ENCODE data around the gene ALPP.
"Not testable (repeated sequence)": the region's sequence is repeated elsewhere in the genome, so short reads cannot be mapped to it uniquely, and the experiment has no call there.

The ALPP gene

DNA sequence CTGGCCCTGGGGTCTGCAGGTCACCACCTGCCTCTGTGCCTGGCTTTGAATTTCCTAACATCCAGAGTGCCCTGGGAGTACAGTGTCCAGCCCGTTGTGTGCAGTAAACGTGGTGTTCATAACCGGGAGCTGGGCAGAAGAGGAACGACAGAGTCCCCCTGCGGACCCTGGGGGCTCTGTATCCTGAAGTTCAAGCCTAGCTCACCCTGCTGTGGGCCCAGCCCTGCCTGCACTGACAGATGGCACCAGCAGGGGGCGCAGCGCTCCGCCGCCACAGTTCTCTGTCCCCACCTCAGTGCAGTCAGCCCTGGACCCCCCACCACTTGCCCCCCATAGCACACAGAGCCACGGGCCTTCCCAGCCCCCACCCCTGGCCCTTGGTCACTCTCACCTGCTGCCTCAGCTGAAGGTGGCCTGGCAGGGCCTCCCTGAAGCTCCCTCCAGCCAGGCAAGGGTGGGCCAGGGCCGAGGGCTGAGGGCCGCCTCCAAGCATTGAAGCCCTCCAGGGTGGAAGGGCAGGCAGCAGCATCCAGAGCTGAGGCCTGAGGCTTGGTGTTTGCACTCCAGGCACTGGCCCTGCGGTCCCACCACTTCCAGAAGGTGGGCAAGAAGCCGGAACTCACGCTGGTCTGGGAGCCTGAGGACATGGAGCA is 43.2 kb upstream of the ALPP start:
- not testable (repeated sequence) for DNase-seq (ENCODE audit: low read depth); H3K4me3 ChIP-seq (ENCODE audit: control insufficient read depth, low read depth, low read length)
- TF ChIP-seq, protein P1, sequence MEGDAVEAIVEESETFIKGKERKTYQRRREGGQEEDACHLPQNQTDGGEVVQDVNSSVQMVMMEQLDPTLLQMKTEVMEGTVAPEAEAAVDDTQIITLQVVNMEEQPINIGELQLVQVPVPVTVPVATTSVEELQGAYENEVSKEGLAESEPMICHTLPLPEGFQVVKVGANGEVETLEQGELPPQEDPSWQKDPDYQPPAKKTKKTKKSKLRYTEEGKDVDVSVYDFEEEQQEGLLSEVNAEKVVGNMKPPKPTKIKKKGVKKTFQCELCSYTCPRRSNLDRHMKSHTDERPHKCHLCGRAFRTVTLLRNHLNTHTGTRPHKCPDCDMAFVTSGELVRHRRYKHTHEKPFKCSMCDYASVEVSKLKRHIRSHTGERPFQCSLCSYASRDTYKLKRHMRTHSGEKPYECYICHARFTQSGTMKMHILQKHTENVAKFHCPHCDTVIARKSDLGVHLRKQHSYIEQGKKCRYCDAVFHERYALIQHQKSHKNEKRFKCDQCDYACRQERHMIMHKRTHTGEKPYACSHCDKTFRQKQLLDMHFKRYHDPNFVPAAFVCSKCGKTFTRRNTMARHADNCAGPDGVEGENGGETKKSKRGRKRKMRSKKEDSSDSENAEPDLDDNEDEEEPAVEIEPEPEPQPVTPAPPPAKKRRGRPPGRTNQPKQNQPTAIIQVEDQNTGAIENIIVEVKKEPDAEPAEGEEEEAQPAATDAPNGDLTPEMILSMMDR (IDR thresholded peaks at IDR 0.05; ENCODE audit: control insufficient read depth, insufficient read depth, low read depth, low read length, missing control alignments), result peak; percentile 58

DNA sequence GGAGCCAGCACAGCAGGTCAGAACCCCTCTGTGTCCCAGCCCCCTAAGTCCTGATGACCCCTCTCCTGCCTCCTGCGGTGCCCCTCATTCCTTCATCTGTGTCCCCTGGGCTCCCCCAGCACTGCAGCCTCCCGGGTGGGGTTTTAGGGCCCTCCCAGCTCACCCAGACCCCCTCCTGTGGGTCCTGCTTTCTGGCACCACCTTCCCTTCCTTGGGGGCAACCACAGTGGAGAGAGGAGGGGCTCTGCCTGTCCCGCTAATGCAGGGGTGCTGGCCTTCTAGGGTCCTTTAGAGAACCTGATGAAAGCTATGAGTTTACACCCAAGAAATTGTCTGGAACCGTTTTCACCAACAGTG is 42.7 kb upstream of the ALPP start:
- no peak for DNase-seq (ENCODE audit: low read depth)
- TF ChIP-seq, protein P1 (IDR thresholded peaks at IDR 0.05; ENCODE audit: control insufficient read depth, insufficient read depth, low read depth, low read length, missing control alignments), result no peak
- H3K4me3 ChIP-seq (ENCODE audit: control insufficient read depth, low read depth, low read length), result no peak overlapping the region

DNA sequence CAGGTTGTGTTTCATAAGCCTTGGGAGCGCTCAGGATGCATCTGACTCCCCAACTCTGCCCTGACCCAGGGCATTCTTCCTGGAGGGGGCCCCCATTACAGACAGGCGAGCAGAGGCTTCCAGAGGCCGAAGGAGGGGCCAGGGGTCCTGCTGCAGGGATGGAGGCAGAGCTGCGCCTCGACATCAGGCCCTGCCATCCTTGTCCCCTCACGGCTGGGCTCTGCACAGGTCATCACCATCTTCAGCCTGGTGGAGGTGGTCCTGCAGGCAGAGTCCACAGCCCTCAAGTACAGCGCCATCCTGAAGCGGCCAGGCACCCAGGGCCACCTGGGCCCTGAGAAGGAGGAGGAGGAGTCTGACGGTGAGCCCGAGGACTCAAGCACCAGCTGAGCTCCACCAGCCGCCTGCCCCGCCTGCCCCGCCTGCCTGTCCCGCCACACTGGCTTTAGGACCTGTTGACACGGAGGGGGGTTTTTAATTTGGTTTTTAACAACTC is 42.3 kb upstream of the ALPP start:
- no peak for DNase-seq (ENCODE audit: low read depth)
- TF ChIP-seq, protein P1 (IDR thresholded peaks at IDR 0.05; ENCODE audit: control insufficient read depth, insufficient read depth, low read depth, low read length, missing control alignments), result no peak
- no peak overlapping the region for H3K4me3 ChIP-seq (ENCODE audit: control insufficient read depth, low read depth, low read length)

DNA sequence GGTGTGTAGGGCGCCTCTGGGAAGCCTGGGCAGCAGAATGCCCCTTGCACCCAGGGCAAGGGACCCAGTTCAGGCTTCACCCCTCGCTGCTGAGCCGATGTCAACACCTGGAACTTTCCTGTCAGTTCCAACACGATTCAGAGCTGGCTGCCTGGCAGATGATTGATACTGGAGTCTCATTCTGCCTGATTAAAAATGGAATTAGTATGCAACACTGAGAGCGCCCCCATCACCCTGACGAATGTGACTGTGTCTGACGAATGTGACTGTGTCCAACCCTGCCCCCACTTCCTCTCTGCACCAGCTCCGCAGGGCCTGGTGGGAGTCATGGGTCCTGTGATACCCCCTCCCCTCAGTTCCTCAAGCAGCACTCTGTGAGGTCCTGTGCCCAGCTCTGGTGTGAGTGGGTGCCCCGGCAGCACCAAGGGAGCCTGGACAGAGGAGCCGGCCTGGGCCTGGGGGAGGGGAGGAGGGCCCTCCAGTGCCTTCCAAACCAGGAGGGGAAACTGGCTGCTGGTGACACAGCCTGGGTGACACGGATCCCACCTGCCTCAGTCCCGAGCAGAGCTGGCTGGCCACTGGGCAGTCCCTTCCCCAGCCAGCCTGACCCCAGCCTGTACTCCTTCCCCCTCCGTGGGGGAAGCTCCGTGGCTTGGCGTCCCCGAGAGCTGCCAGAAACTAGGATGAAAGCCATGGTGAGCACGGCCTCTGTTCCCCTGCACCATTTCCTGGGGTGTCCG is 41.4 kb upstream of the ALPP start:
- TF ChIP-seq, protein P1 (IDR thresholded peaks at IDR 0.05; ENCODE audit: control insufficient read depth, insufficient read depth, low read depth, low read length, missing control alignments), result no peak
- DNase-seq (ENCODE audit: low read depth), result no peak
- no peak overlapping the region for H3K4me3 ChIP-seq (ENCODE audit: control insufficient read depth, low read depth, low read length)

DNA sequence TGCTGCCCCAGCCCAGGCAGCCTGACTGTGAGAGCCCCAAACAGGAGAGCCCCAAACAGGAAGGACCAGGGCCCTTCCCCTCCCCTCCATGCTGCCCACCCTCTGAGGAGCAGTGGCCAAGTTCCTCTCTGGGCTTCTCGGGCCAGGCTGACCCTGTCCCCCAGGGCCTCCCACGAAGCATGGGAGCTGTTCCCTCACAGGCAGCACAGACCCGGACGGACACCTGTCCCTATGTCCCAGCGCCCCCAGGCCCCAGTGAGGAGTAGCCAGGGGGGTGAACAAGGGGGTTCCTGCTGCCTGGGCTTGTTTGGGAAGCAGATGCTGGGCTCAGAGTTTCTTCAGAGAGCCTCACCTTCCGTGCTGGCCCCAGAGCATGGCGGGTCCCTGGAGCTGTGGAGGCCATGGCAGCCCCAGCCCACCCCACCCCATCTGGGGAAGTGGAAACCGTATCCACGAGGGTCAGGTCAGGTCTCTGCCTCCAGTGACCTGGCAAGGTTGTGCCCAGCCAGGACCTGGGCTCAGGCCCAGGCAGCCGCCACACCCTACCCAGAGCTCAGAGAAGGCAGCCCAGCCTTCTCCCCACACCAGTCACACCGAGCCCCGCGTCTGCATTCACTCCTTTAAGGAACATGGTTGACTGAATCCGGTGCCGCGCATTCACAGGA is 40.3 kb upstream of the ALPP start:
- DNase-seq (ENCODE audit: low read depth); H3K4me3 ChIP-seq (ENCODE audit: control insufficient read depth, low read depth, low read length): not testable (repeated sequence)

DNA sequence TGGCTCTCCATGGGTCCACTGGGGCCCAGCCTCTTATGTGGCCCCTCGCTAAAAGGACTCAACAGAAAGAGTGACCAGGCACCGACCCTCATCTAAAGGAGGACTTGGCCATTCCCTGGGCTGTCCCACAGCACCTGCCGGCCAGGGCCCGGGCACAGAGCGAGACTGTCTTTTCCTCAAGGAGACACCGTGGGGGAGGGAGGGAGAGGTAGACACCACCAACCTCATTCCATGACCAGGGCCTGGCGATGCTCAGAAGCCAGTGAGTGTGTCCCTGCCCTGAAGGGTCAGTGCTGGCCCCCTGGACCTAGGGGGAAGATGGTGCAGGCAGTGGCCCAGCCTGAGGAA is 39.8 kb upstream of the ALPP start:
- H3K4me3 ChIP-seq (ENCODE audit: control insufficient read depth, low read depth, low read length), result no peak overlapping the region
- no peak for DNase-seq (ENCODE audit: low read depth)
- TF ChIP-seq, protein P1 (IDR thresholded peaks at IDR 0.05; ENCODE audit: control insufficient read depth, insufficient read depth, low read depth, low read length, missing control alignments), result no peak

All from AG09309 (cell line).